ENCODE results near the gene PCMT1.
"Not testable (repeated sequence)": the region's sequence is repeated elsewhere in the genome, so short reads cannot be mapped to it uniquely, and the experiment has no call there.

- not testable (repeated sequence) for TF ChIP-seq TRIM24 (IDR thresholded peaks at IDR 0.05); TAF1 (IDR thresholded peaks at IDR 0.05; ENCODE audit: control insufficient read depth, extremely low read depth, insufficient read depth, low read length, severe bottlenecking); ZNF311 (CRISPR knock-in tag; IDR thresholded peaks at IDR 0.05); RREB1 (CRISPR knock-in tag; IDR thresholded peaks at IDR 0.05); CTCF (IDR thresholded peaks at IDR 0.05 in 2 of 3, conservative IDR thresholded peaks at IDR 0.05 in 1 of 3; ENCODE audit: insufficient read depth in 2 of 3, low read depth in 1 of 3, low read length in 3 of 3); FOXK2 (conservative IDR thresholded peaks at IDR 0.05 in 1 of 2, IDR thresholded peaks at IDR 0.05 in 1 of 2; ENCODE audit: low read depth in 2 of 2); PTTG1 (tag; IDR thresholded peaks at IDR 0.05; ENCODE audit: low read depth); SLC30A9 (CRISPR knock-in tag; IDR thresholded peaks at IDR 0.05)
These were observed 4.3 kb upstream of the PCMT1 start for GRCh38 chr6:149745252-149745651.
